HEK293T (cell line): ENCODE data around the gene USP9X.
"Not testable (repeated sequence)": the region's sequence is repeated elsewhere in the genome, so short reads cannot be mapped to it uniquely, and the experiment has no call there.

Experiments
- CTCF ChIA-PET: fragments of 350-600 bp; formaldehyde crosslinking; extraction: SDS; loops from one replicate; lab custom pipeline; 2021; ENCODE audit warnings: antibody characterized with exemption, inconsistent platforms; lab: Yijun Ruan, JAX
- POLR2A ChIA-PET: fragments of 350-600 bp; formaldehyde crosslinking; extraction: SDS; loops from one replicate; lab custom pipeline; 2020; ENCODE audit warnings: antibody characterized with exemption, inconsistent platforms; lab: Yijun Ruan, JAX
- DNase-seq: peaks from one replicate; pipeline ENCODE4 v3.0.0; 2012; ENCODE audit warnings: mixed read lengths; ENCODE audit errors: extremely low spot score
- ARNT ChIP-seq: fragments of 450-650 bp; IDR thresholded peaks from 2 replicates; pipeline ENCODE4 v1.6.1; 2017; ENCODE audit warnings: mild to moderate bottlenecking
- BHLHE40 ChIP-seq: fragments of 450-650 bp; IDR thresholded peaks from 2 replicates; pipeline ENCODE4 v1.6.1; 2016; ENCODE audit warnings: mild to moderate bottlenecking, moderate library complexity, borderline replicate concordance
- CTBP1 ChIP-seq: fragments of 450-650 bp; IDR thresholded peaks from 2 replicates; pipeline ENCODE4 v1.6.1; 2016; ENCODE audit warnings: borderline replicate concordance
- ELF4 ChIP-seq: fragments of 450-650 bp; IDR thresholded peaks from 2 replicates; pipeline ENCODE4 v1.6.1; 2017; ENCODE audit warnings: antibody characterized with exemption
- FOXA1 ChIP-seq: fragments of 450-650 bp; IDR thresholded peaks from 2 replicates; pipeline ENCODE4 v1.6.1; 2016; ENCODE audit warnings: mild to moderate bottlenecking
- FOXK2 ChIP-seq: fragments of 450-650 bp; IDR thresholded peaks from 2 replicates; pipeline ENCODE4 v1.6.1; 2016; ENCODE audit warnings: mild to moderate bottlenecking
- FOXM1 ChIP-seq: fragments of 450-650 bp; IDR thresholded peaks from 2 replicates; pipeline ENCODE4 v1.6.1; 2017; ENCODE audit warnings: mild to moderate bottlenecking, borderline replicate concordance
- HDGF ChIP-seq: fragments of 450-650 bp; IDR thresholded peaks from 2 replicates; pipeline ENCODE4 v1.6.1; 2017; ENCODE audit warnings: antibody characterized with exemption, borderline replicate concordance
- L3MBTL2 ChIP-seq: fragments of 450-650 bp; conservative IDR thresholded peaks from 2 replicates; pipeline ENCODE4 v1.6.1; 2016; ENCODE audit warnings: mild to moderate bottlenecking
- LEF1 ChIP-seq: fragments of 450-650 bp; IDR thresholded peaks from 2 replicates; pipeline ENCODE4 v1.6.1; 2017; ENCODE audit warnings: mild to moderate bottlenecking, borderline replicate concordance
- NFRKB ChIP-seq: fragments of 450-650 bp; IDR thresholded peaks from 2 replicates; pipeline ENCODE4 v1.6.1; 2016; ENCODE audit warnings: mild to moderate bottlenecking, moderate library complexity
- PKNOX1 ChIP-seq: fragments of 450-650 bp; IDR thresholded peaks from 2 replicates; pipeline ENCODE4 v1.6.1; 2016
- SP1 ChIP-seq: fragments of 450-650 bp; IDR thresholded peaks from 2 replicates; pipeline ENCODE4 v1.6.1; 2017
- SUZ12 ChIP-seq: fragments of 450-650 bp; IDR thresholded peaks from 2 replicates; pipeline ENCODE4 v1.6.1; 2016; ENCODE audit warnings: mild to moderate bottlenecking
- TARDBP ChIP-seq: fragments of 450-650 bp; IDR thresholded peaks from 2 replicates; pipeline ENCODE4 v1.6.1; 2016
- ZNF384 ChIP-seq: fragments of 450-650 bp; IDR thresholded peaks from 2 replicates; pipeline ENCODE4 v1.6.1; 2016

The USP9X gene

GRCh38 chrX:41200785-41201184 is 115.5 kb downstream of the USP9X start:
- ChIA-PET CTCF (no interaction called here), POLR2A (no interaction called here)
- DNase-seq, result no peak
- TF ChIP-seq FOXM1 (no peak), SUZ12 (no peak), CTBP1 (no peak)

GRCh38 chrX:41209853-41210252 is 124.6 kb downstream of the USP9X start:
- no peak for DNase-seq
- POLR2A ChIA-PET, result no interaction called here
- no peak for TF ChIP-seq LEF1
- TF ChIP-seq PKNOX1, result no peak
- TF ChIP-seq ZNF384, result no peak
- no peak for TF ChIP-seq L3MBTL2
- TF ChIP-seq FOXK2, result no peak
- TF ChIP-seq FOXM1, result no peak
- TF ChIP-seq SUZ12, result no peak
- no peak for TF ChIP-seq NFRKB
- no peak for TF ChIP-seq FOXA1
- no peak for TF ChIP-seq TARDBP
- TF ChIP-seq ELF4, result no peak
- CTCF ChIA-PET, result no interaction called here

GRCh38 chrX:41224605-41225004 is 139.4 kb downstream of the USP9X start:
- CTCF ChIA-PET, result no interaction called here
- POLR2A ChIA-PET, result no interaction called here
- DNase-seq, result no peak
- no peak for TF ChIP-seq ELF4
- no peak for TF ChIP-seq PKNOX1
- no peak for TF ChIP-seq SP1
- no peak for TF ChIP-seq CTBP1
- TF ChIP-seq BHLHE40, result no peak
- TF ChIP-seq FOXK2, result no peak
- no peak for TF ChIP-seq ARNT
- no peak for TF ChIP-seq TARDBP
- no peak for TF ChIP-seq LEF1
- TF ChIP-seq L3MBTL2, result no peak
- TF ChIP-seq HDGF, result no peak
- TF ChIP-seq NFRKB, result no peak
- no peak for TF ChIP-seq FOXA1
- no peak for TF ChIP-seq ZNF384
- no peak for TF ChIP-seq FOXM1
- TF ChIP-seq SUZ12, result no peak

DNA sequence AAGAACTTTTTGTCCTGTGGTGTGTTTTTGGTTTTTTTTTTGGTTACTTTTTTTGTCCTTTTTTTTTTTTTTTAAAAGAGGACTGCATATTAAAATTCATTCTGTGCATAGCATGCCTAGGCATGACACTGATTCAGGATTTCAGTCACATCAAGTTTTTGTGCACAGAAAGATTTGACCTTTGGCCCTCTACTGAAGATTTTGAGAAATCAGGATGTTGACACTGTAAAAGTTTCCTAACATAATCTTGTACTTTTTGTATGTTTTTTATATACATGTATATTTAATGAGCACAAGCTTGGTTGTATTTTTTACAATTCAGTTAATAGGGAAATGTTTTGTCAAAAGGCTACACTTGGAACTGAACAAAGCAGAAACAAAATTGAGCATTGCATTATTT is 148.7 kb downstream of the USP9X start:
- ChIA-PET POLR2A (no interaction called here), CTCF (no interaction called here)
- DNase-seq, result no peak
- TF ChIP-seq L3MBTL2 (no peak), ARNT (no peak), HDGF (no peak), ZNF384 (no peak), BHLHE40 (no peak), SUZ12 (no peak), LEF1 (no peak), TARDBP (no peak), FOXA1 (no peak), FOXM1 (no peak), SP1 (no peak), FOXK2 (no peak), NFRKB (no peak), ELF4 (no peak), PKNOX1 (no peak), CTBP1 (no peak)

- POLR2A ChIA-PET, result interaction anchor here (0.6 kb wide), 1 partner anchor 14 kb away, joined by 3 read pairs; no protein-coding TSS in a partner anchor
- CTCF ChIA-PET, DNase-seq: not testable (repeated sequence)
These were observed 149.2 kb downstream of the USP9X start for GRCh38 chrX:41234471-41234870.

DNA sequence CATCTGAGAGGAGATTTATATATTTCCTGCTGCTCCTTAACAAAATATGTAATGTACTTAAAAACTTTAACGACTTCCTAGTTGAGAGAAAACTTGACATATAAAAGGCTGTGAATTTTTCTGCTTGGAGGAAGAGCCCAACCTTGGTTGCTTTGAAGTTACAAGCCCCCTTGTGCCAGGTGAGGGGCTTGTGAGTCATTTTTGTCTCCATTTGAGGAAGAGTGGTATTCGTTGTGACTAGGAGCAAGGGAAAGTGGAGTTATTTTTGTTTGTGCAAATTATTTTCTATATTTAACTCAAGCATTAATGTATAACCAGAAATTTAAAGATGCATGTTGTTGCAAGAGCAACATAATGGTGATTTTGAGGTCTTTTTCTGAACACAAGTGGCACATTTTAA is 149.7 kb downstream of the USP9X start:
- ChIA-PET CTCF (no interaction called here), POLR2A (interaction anchor here (0.6 kb wide), 1 partner anchor 14 kb away, joined by 3 read pairs; no protein-coding TSS in a partner anchor)
- no peak for TF ChIP-seq TARDBP
- no peak for TF ChIP-seq FOXA1
- no peak for TF ChIP-seq FOXM1
- TF ChIP-seq LEF1, result no peak
- no peak for TF ChIP-seq ELF4
- TF ChIP-seq L3MBTL2, result no peak
- no peak for TF ChIP-seq ZNF384
- TF ChIP-seq ARNT, result no peak
- no peak for TF ChIP-seq FOXK2
- no peak for DNase-seq

DNA sequence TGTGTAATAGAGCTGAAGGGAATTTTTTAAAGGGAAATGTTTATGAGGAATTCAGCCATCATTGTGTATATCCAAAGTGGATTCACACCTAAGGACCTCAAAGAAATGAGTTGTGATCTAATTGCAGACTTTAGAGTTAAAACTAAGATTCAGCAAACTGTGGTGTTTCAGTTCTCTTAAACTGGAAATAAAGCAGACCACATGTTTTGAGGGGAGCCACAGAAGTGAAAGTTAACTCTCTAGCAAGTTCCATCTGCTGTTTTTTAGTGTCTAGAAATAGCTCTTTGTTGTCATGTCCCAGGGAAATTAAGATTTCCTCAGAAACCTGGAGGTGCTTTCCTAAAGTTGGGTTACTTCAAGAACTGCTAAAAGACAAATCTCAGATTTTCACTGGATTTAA is 151.4 kb downstream of the USP9X start:
- CTCF ChIA-PET, result interaction anchor here (0.7 kb wide), 1 partner anchor 16 kb away, joined by 3 read pairs; no protein-coding TSS in a partner anchor
- POLR2A ChIA-PET, result no interaction called here
- no peak for TF ChIP-seq HDGF
- TF ChIP-seq CTBP1, result no peak
- no peak for TF ChIP-seq ZNF384
- no peak for TF ChIP-seq PKNOX1
- no peak for DNase-seq
